HepG2 (cell line): Measurements from ENCODE around the gene TSPAN9. TPM values are rescaled to one million over a fixed set of nuclear protein-coding genes. Genes with fewer than 3 reads are reported as not detected.

ENCODE experiments used
- ATAC-seq: fragments of 200-7000 bp; cut with Tn5 transposase; 3 replicates; pipeline ENCODE4 v1.9.1; 2020; ENCODE audit warnings: mild to moderate bottlenecking, moderate library complexity
- BruUV-seq: library from RNA; stranded (reverse); fragments of 400-500 nt; replicated peaks from 2 replicates; lab custom pipeline; 2021; lab: Mats Ljungman, UMichigan
- CTCF ChIA-PET: fragments of 300-600 bp; formaldehyde crosslinking; extraction: SDS; loops from one replicate; lab custom pipeline; 2021; ENCODE audit warnings: low total read pairs, inconsistent platforms, low intra/inter-chr PET ratio; lab: Yijun Ruan, JAX
- POLR2A ChIA-PET: fragments of 350-600 bp; sonication (Branson Sonifier 250); formaldehyde crosslinking; loops from one replicate; lab custom pipeline; 2020; ENCODE audit warnings: antibody characterized with exemption, inconsistent platforms; lab: Yijun Ruan, JAX
- DNase-seq: peaks from one replicate; pipeline ENCODE4 v3.0.0-alpha.2; 2015; ENCODE audit warnings: low spot score
- FAIRE-seq: peaks from 3 replicates; lab custom pipeline; 2011; peaks lifted over from hg19 to GRCh38; lab: Jason Lieb, UNC
- H2AFZ ChIP-seq: one replicate; pipeline ENCODE4 v1.6.1; 2011; ENCODE audit warnings: low read length, inconsistent platforms
- H3K27ac ChIP-seq: fragments of 300-600 bp; 3 replicates; pipeline ENCODE4 v1.8.0; 2011; ENCODE audit warnings: mixed run types, mild to moderate bottlenecking, mixed read lengths, low read length, inconsistent platforms; ENCODE audit not compliant: insufficient read depth; ENCODE audit errors: extremely low read length
- H3K27me3 ChIP-seq, 2 experiments: fragments of 200-600 bp in 1 of 2; 2 replicates in 1 of 2; 3 replicates in 1 of 2; pipeline versions ENCODE4 v1.6.0 to v1.8.0; 2011; ENCODE audit warnings: low read length in 2 of 2, mild to moderate bottlenecking in 2 of 2, moderate library complexity in 2 of 2, inconsistent platforms in 1 of 2; ENCODE audit not compliant: insufficient read depth in 2 of 2, control insufficient read depth in 1 of 2
- H3K36me3 ChIP-seq, 2 experiments: fragments of 200-600 bp in 1 of 2; replicated peaks in 1 of 2; 2 replicates in 1 of 2; 3 replicates in 1 of 2; pipeline versions ENCODE4 v1.5.1 to v1.8.0; 2011; ENCODE audit warnings: low read length in 2 of 2, inconsistent platforms in 1 of 2; ENCODE audit not compliant: insufficient read depth in 2 of 2, control insufficient read depth in 1 of 2
- H3K4me1 ChIP-seq: 2 replicates; pipeline ENCODE4 v1.5.1; 2012; ENCODE audit warnings: low read length, inconsistent platforms; ENCODE audit not compliant: insufficient read depth
- H3K4me2 ChIP-seq: 2 replicates; pipeline ENCODE4 v1.6.0; 2011; ENCODE audit warnings: low read depth, low read length, inconsistent platforms
- H3K4me3 ChIP-seq, 3 experiments: fragments of 200-600 bp in 1 of 3; sonication (generic), shearing (Covaris generic) in 1 of 3; replicated peaks in 1 of 3; 2 replicates each; pipeline ENCODE4 v1.5.1; 2011 to 2016; ENCODE audit warnings: low read length in 3 of 3, inconsistent platforms in 2 of 3, low read depth in 2 of 3, mild to moderate bottlenecking in 2 of 3, control low read depth in 1 of 3, mixed read lengths in 1 of 3; ENCODE audit not compliant: insufficient read depth in 1 of 3
- H3K79me2 ChIP-seq: one replicate; pipeline ENCODE4 v1.6.1; 2011; ENCODE audit warnings: low read length, inconsistent platforms; ENCODE audit not compliant: insufficient read depth
- H3K9ac ChIP-seq: 2 replicates; pipeline ENCODE4 v1.6.0; 2011; ENCODE audit warnings: mild to moderate bottlenecking, low read depth, low read length, inconsistent platforms; ENCODE audit not compliant: insufficient read depth
- H3K9me3 ChIP-seq: 2 replicates; pipeline ENCODE4 v1.5.1; 2012; ENCODE audit warnings: mild to moderate bottlenecking, low read length
- H4K20me1 ChIP-seq: 2 replicates; pipeline ENCODE4 v1.6.0; 2011; ENCODE audit warnings: inconsistent platforms, mild to moderate bottlenecking, low read length, moderate library complexity; ENCODE audit not compliant: insufficient read depth
- BCLAF1 ChIP-seq: fragments of 450-650 bp; IDR thresholded peaks from 2 replicates; pipeline ENCODE4 v1.6.1; 2017; ENCODE audit warnings: mild to moderate bottlenecking
- DMTF1 ChIP-seq: sonication (generic); formaldehyde crosslinking; IDR thresholded peaks from 2 replicates; pipeline ENCODE4 v1.4.0; 2020; ENCODE audit warnings: mild to moderate bottlenecking, missing genetic modification reagents
- GFI1 ChIP-seq: sonication (generic); formaldehyde crosslinking; IDR thresholded peaks from 2 replicates; pipeline ENCODE4 v1.5.0; 2020; ENCODE audit warnings: missing genetic modification reagents, mild to moderate bottlenecking, borderline replicate concordance
- IKZF4 ChIP-seq: sonication (generic); formaldehyde crosslinking; IDR thresholded peaks from 2 replicates; pipeline ENCODE4 v1.5.1; 2020; ENCODE audit warnings: borderline replicate concordance, mild to moderate bottlenecking, low read depth, missing genetic modification reagents; ENCODE audit errors: not compliant biosample characterization
- KLF16 ChIP-seq, 2 experiments: sonication (generic) in 1 of 2; formaldehyde crosslinking in 1 of 2; IDR thresholded peaks; 2 replicates each; pipeline versions ENCODE4 v1.6.1 to v1.8.0; 2016 to 2023; ENCODE audit warnings: missing genetic modification reagents in 2 of 2, missing compliant biosample characterization in 1 of 2
- KLF6 ChIP-seq: IDR thresholded peaks from 2 replicates; pipeline ENCODE4 v1.8.0; 2016; ENCODE audit warnings: missing biosample characterization, missing genetic modification reagents
- MTERF4 ChIP-seq: sonication (generic); formaldehyde crosslinking; IDR thresholded peaks from 2 replicates; pipeline ENCODE4 v1.8.0; 2023; ENCODE audit warnings: mild to moderate bottlenecking, missing genetic modification reagents
- NFIC ChIP-seq: IDR thresholded peaks from 2 replicates; pipeline ENCODE4 v1.6.1; 2012; ENCODE audit warnings: mild to moderate bottlenecking, low read length, inconsistent platforms
- SAFB2 ChIP-seq: sonication (generic); formaldehyde crosslinking; IDR thresholded peaks from 2 replicates; pipeline ENCODE4 v1.5.1; 2020; ENCODE audit warnings: missing genetic modification reagents, low read depth, mild to moderate bottlenecking, borderline replicate concordance
- SKI ChIP-seq: fragments of 450-650 bp; IDR thresholded peaks from one replicate; pipeline ENCODE4 v1.6.1; 2018; ENCODE audit warnings: mild to moderate bottlenecking; ENCODE audit not compliant: partially characterized antibody
- SOX5 ChIP-seq: IDR thresholded peaks from 2 replicates; pipeline ENCODE4 v1.6.1; 2016; ENCODE audit warnings: borderline replicate concordance
- TCF12 ChIP-seq, 2 experiments: fragments of 450-650 bp in 1 of 2; sonication (generic) in 1 of 2; formaldehyde crosslinking in 1 of 2; IDR thresholded peaks; 2 replicates each; pipeline versions ENCODE4 v1.6.1 to v1.8.0; 2017 to 2022; ENCODE audit warnings: antibody characterized with exemption in 1 of 2, mild to moderate bottlenecking in 1 of 2, missing genetic modification reagents in 1 of 2, moderate library complexity in 1 of 2
- ZKSCAN5 ChIP-seq: sonication (generic); formaldehyde crosslinking; IDR thresholded peaks from 2 replicates; pipeline ENCODE4 v1.5.1; 2020; ENCODE audit warnings: mild to moderate bottlenecking, missing genetic modification reagents
- ZNF232 ChIP-seq: sonication (generic); formaldehyde crosslinking; IDR thresholded peaks from 2 replicates; pipeline ENCODE4 v1.4.0; 2020; ENCODE audit warnings: missing genetic modification reagents, borderline replicate concordance
- ZNF234 ChIP-seq: sonication (generic); formaldehyde crosslinking; conservative IDR thresholded peaks from 2 replicates; pipeline ENCODE4 v1.5.1; 2020; ENCODE audit warnings: mild to moderate bottlenecking, missing genetic modification reagents
- ZNF703 ChIP-seq: sonication (generic); formaldehyde crosslinking; IDR thresholded peaks from 2 replicates; pipeline ENCODE4 v1.5.1; 2020; ENCODE audit warnings: missing genetic modification reagents, mild to moderate bottlenecking, moderate library complexity, borderline replicate concordance
- ZNF775 ChIP-seq: sonication (generic); formaldehyde crosslinking; IDR thresholded peaks from 2 replicates; pipeline ENCODE4 v1.4.0; 2020; ENCODE audit warnings: missing genetic modification reagents, mild to moderate bottlenecking, moderate library complexity, borderline replicate concordance
- WGBS: methylation state at CpG from one replicate; pipeline ENCODE4 v1.1.6; 2017; ENCODE audit warnings: low lambda C conversion rate; 5-methylcytosine and 5-hydroxymethylcytosine counted together
- in situ Hi-C: cut with HindIII; loops from 2 replicates; pipeline ENCODE4 v1.10.0; 2017; ENCODE audit warnings: low pct_unique_long_range_greater_than_20kb; ENCODE audit not compliant: extremely low pct_ligation_motif_present
- intact Hi-C: fragments of 100-400 bp; cut with micrococcal nuclease; formaldehyde crosslinking; loops from one replicate; pipeline ENCODE4 v1.10.0; 2022; ENCODE audit not compliant: unreplicated experiment
- polyA plus RNA-seq, 8 experiments: library from polyadenylated mRNA; depleted of rRNA in 3 of 8; stranded (reverse) in 7 of 8; unstranded in 1 of 8; fragments of >200 nt; fragmentation: Illumina TruSeq in 4 of 8; extraction: Trizol in 4 of 8; gene quantifications; 2 replicates each; pipeline versions ENCODE4 v1.2.1 to v1.2.3, GENCODE V29; 2011 to 2016; ENCODE audit warnings: low read depth in 4 of 8, missing spikeins in 1 of 8, mixed read lengths in 1 of 8; ENCODE audit not compliant: insufficient read depth in 1 of 8
- total RNA-seq, 5 experiments: library from RNA; depleted of rRNA; stranded (reverse); fragments of >200 nt; fragmentation: Illumina TruSeq; extraction: Trizol; gene quantifications; 2 replicates each; pipeline ENCODE4 v1.2.3, GENCODE V29; 2016; ENCODE audit warnings: low read depth in 1 of 5

TSPAN9 gene
- total and polyA plus RNA-seq, 2 of the 13 experiments (the other 11 are each of a cell fraction or from before 2014, with no cell fraction given), result 18.1 to 42.3 TPM

GRCh38 chr12:3201339-3202051 is 124.3 kb downstream of the TSPAN9 start:
- ChIA-PET CTCF (interaction anchor here (2.2 kb wide), 1 partner anchor 66 kb away, joined by 28 read pairs; no protein-coding TSS in a partner anchor), POLR2A (no interaction called here)
- peaks cover 18% of the 10 kb centered on the region for H3K4me1 ChIP-seq
- in situ Hi-C loops (loop anchor here (5.0 kb wide), 1 partner anchor 64 kb away; no protein-coding TSS in a partner anchor), intact Hi-C loops (loop anchor here (2.0 kb wide), 1 partner anchor 129 kb away; no protein-coding TSS in a partner anchor)
- H3K9ac ChIP-seq, result no peak overlapping the region
- H3K4me3 ChIP-seq, result no peak overlapping the region
- H3K27me3 ChIP-seq, result no peaks in the 10 kb centered on the region
- no peak for DNase-seq
- peaks cover 2 to 6% of the 10 kb centered on the region in 2 experiments; a peak in 3 of 5 replicates for H3K36me3 ChIP-seq
- no peak overlapping the region for H2AFZ ChIP-seq
- FAIRE-seq, result no peak
- WGBS, result 96% methylated on average over 6 of the region's 10 CpGs
- BruUV-seq, result no TSS peak
- H3K79me2 ChIP-seq, result no peaks in the 10 kb centered on the region
- H3K4me2 ChIP-seq, result no peak overlapping the region
- no peaks in the 10 kb centered on the region for H3K9me3 ChIP-seq
- H4K20me1 ChIP-seq, result peaks cover 31% of the 10 kb centered on the region
- ATAC-seq, result no peak
- no peak overlapping the region for H3K27ac ChIP-seq
- TF ChIP-seq DMTF1 (no peak), ZNF232 (CRISPR knock-in tag) (no peak), SKI (no peak), ZNF234 (CRISPR knock-in tag) (no peak), SAFB2 (CRISPR knock-in tag) (no peak), ZNF775 (CRISPR knock-in tag) (no peak), MTERF4 (CRISPR knock-in tag) (no peak), ZNF703 (CRISPR knock-in tag) (no peak), TCF12 (IDR thresholded peaks at IDR 0.05) (no peak), TCF12 (CRISPR knock-in tag; IDR thresholded peaks at IDR 0.05) (no peak), KLF6 (CRISPR knock-in tag) (no peak), BCLAF1 (no peak), ZKSCAN5 (CRISPR knock-in tag) (no peak), KLF16 (CRISPR knock-in tag; IDR thresholded peaks at IDR 0.05) (no peak), GFI1 (CRISPR knock-in tag) (no peak), SOX5 (CRISPR knock-in tag) (no peak), NFIC (no peak), IKZF4 (CRISPR knock-in tag) (no peak)
